RKO (cell line): ENCODE results near the gene HNRNPLL.
"Not testable (repeated sequence)": the region's sequence is repeated elsewhere in the genome, so short reads cannot be mapped to it uniquely, and the experiment has no call there.

Source experiments
- DNase-seq: peaks from one replicate; pipeline ENCODE4 v3.0.0-alpha.2; 2016; ENCODE audit warnings: low spot score

Gene HNRNPLL

DNA sequence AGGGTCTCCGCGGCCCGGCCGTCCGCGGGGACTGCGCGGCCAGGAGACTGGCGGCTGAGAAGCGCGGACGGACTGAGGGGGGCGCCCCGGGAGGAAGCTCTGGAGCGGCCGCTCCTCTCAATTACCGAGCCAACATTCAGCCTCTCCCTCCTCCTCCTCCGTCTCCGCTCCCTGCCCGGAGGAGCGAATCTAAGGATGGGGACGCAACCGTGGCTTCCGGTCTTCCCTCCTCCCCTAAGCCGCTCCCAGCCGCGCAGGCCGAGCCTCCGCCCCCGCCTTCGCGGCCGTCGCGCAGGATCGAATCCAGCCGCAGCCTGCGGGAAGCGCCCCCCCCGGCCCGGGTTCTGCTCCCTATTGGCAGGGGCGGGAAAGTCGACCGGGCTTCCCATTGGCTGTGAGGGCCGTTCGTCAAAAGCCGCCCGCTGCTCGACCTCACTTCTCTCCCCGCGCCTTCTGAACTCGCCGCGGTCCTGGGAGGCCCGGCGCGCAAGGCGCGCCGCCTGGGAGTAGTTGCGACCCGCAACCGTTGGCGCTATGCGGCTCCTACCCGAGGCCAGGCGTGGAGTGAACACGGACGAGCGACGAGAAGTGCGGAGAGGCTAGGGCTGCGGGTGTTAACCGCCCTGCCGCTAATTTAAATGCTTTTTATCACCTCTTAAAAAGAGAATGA, at the start of gene HNRNPLL:
Gene HNRNPLL, minus strand, starts transcription at position 197 of the 670 bp plus-strand sequence. CDS start 302 bp downstream, outside the sequence.
- DNase-seq: peak; percentile 96

- DNase-seq: no peak
Measured at GRCh38 chr2:38650717-38651116, 48.0 kb upstream of the HNRNPLL start.

GRCh38 chr2:38650012-38650411, 47.3 kb upstream of the HNRNPLL start:
- no peak for DNase-seq

- no peak for DNase-seq
Measured at GRCh38 chr2:38649176-38649728, 46.5 kb upstream of the HNRNPLL start.

GRCh38 chr2:38648107-38648761, 45.5 kb upstream of the HNRNPLL start:
- DNase-seq: no peak

DNA sequence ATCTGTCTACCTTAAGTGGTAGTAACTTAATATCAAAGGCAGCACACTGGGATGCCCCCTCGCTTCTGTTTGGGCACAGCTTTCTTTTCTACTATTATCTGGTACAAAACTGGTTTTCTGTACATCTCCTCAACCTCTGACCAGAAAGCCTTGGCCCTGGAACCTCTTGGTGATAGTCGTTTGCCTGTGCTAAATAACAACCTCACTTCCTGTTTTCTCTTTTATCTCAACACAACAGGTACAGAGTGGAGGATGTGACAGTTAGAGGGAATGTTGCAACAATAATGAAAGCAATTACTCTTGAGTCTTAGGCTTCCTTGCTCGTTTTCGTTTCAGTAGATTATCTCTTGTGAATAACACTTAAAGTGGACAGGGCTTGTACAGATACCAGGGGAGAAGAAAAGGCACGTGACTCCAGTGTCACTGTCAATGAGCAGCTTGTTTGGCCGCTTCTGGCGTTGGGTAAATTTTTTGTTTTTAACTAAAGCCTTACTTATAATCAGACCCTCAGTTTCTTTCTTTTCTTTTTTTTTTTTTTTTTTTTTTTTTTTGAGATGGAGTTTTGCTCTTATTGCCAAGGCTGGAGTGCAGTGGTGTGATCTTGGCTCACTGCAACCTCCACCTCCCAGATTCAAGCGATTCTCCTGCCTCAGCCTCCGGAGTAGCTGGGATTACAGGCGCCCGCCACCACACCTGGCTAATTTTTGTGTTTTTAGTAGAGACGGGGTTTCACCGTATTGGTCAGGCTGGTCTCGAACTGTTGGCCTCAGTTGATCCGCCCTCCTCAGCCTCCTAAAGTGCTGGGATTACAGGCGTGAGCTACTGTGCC, 41.2 kb upstream of the HNRNPLL start:
- DNase-seq: not testable (repeated sequence)

GRCh38 chr2:38643021-38643671, 40.4 kb upstream of the HNRNPLL start:
- no peak for DNase-seq

DNA sequence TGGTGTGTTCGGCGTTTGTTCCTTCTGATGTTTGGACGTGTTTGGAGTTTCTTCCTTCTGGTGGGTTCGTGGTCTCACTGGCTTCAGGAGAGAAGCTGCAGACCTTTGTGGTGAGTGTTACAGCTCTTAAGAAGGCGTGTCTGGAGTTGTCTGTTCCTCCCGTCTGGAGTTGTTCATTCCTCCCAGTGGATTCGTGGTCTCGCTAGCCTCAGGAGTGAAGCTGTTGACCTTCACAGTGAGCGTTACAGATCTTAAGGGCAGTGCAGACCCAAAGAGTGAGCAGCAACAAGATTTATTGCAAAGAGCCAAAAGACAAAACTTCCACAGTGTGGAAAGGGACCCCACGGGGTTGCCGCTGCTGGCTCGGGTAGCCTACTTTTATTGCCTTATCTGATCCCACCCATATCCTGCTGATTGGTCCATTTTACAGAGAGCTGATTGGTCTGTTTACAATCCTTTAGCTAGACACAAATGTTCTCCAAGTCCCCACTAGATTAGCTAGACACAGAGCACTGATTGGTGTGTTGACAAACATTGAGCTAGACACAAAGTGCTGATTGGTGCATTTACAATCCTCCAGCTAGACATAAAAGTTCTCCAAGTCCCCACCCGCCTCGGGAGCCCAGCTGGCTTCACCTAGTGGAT, 39.8 kb upstream of the HNRNPLL start:
- not testable (repeated sequence) for DNase-seq

DNA sequence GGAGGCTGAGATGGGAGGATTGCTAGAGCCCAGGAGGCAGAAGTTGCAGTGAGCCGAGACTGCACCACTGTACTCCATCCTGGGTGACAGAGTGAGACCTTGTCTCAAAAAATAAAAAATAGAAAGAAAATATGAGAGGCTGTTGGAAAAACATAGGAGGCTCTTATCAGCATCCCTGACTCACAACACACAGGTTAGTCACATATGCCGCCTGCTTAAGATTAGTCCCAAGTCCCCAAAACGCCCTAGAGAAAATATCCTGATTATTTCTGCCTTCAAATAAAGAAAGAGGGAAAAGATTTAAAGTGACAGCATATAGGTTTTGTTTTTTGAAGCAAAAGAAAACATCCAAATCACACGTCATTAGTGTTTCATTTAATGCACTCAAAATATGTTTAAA, 33.3 kb upstream of the HNRNPLL start:
- DNase-seq: no peak

GRCh38 chr2:38635139-38635538, 32.4 kb upstream of the HNRNPLL start:
- no peak for DNase-seq

GRCh38 chr2:38634684-38635083, 32.0 kb upstream of the HNRNPLL start:
- no peak for DNase-seq

GRCh38 chr2:38633895-38634294, 31.2 kb upstream of the HNRNPLL start:
- DNase-seq: no peak

DNA sequence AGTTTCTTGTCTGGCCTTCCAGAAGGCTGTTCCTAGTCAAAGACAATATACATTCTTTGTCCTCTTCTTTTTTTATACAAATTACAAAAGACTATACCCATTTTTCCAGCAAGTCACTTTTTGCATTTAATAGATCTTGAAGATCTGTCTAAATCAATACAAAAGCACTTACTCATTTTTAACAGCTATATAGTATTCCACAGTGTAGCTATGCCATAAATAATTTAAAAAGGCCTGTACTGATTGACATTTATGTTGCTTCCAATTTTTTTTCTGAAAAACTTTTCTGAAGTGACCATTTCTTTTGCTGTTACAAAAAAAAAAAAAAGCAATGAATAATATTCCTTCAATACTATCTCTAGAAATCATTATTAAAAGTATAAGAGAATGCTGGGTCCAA, 30.3 kb upstream of the HNRNPLL start:
- DNase-seq: no peak

GRCh38 chr2:38631976-38632375, 29.2 kb upstream of the HNRNPLL start:
- no peak for DNase-seq

- no peak for DNase-seq
Measured at GRCh38 chr2:38629684-38630083, 27.0 kb upstream of the HNRNPLL start.

DNA sequence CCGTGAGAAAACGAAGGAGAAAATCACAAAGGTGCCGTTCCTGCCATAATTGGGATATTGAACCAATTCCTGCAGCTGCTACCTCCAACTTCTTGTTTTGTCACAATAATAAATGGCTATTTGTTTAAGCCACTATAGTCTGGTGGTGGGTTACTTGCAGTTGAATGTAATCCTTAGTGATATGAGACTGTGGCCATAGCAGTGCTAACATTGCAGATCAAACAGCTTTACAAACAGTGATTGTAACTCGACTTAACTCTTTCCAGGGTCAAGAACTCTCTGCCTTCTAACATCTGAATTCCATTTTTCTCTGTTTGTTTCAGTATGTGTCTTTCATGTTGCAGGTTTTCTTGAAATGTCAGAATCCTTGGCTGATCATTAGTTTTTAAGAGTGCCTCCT, 24.7 kb upstream of the HNRNPLL start:
- no peak for DNase-seq

DNA sequence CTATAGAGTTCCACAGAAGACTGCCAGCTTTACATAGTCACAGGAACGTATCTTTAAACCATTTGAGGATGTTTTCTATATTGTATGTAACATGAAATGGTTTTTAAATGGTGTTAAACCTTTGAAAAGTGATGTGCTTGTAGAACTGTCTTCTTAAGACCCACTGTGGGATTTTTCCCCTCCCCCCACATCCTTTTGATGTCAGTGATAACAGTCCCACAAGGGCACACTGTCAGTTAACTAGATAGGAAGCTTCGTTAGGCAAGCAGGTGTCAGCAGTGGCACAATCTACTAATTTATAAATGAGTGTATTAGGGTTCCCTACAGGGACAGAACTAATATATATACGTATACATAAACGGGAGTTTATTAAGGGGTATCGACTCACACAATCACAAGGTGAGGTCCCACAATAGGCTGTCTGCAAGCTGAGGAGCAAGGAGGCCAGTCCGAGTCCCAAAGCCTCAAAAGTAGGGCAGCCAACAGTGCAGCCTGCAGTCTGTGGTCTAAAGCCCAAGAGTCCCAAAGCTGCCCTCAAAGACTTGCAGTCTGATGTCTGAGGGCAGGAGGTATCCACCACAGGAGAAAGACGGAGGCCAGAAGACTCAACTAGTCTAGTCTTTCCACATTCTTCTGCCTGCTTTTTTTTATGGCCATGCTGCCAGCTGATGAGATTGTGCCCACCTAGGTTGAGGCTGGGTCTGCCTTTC, 23.8 kb upstream of the HNRNPLL start:
- no peak for DNase-seq

DNA sequence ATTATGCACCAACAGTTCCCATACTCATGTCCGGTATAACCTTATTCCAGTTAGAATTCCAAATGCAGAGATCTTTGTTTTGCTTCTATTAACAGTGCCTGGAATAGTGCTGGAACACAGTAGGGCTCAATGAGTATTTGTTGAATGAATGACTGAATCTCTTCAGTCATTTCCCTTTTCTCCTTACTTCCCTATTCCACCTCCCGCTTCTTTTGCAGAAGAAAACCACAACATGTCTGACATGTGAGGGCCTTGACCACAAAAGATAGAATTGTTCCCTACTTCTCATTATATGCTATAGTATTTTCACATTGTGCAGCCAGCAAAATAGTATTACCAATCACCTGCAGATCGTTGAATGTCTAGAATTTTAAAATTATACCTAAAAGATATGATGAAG, 19.5 kb upstream of the HNRNPLL start:
- DNase-seq: no peak

GRCh38 chr2:38621018-38621417, 18.3 kb upstream of the HNRNPLL start:
- DNase-seq: no peak

- no peak for DNase-seq
Measured at GRCh38 chr2:38620282-38620977, 17.7 kb upstream of the HNRNPLL start.
